HEK293T (cell line): ENCODE results near the gene CD276.

Experiments used
- CTCF ChIA-PET: fragments of 350-600 bp; formaldehyde crosslinking; extraction: SDS; loops from one replicate; lab custom pipeline; 2021; ENCODE audit warnings: antibody characterized with exemption, inconsistent platforms; lab: Yijun Ruan, JAX
- POLR2A ChIA-PET: fragments of 350-600 bp; formaldehyde crosslinking; extraction: SDS; loops from one replicate; lab custom pipeline; 2020; ENCODE audit warnings: antibody characterized with exemption, inconsistent platforms; lab: Yijun Ruan, JAX
- DNase-seq: peaks from one replicate; pipeline ENCODE4 v3.0.0; 2012; ENCODE audit warnings: mixed read lengths; ENCODE audit errors: extremely low spot score
- ARNT ChIP-seq: fragments of 450-650 bp; IDR thresholded peaks from 2 replicates; pipeline ENCODE4 v1.6.1; 2017; ENCODE audit warnings: mild to moderate bottlenecking
- BHLHE40 ChIP-seq: fragments of 450-650 bp; IDR thresholded peaks from 2 replicates; pipeline ENCODE4 v1.6.1; 2016; ENCODE audit warnings: mild to moderate bottlenecking, moderate library complexity, borderline replicate concordance
- CTBP1 ChIP-seq: fragments of 450-650 bp; IDR thresholded peaks from 2 replicates; pipeline ENCODE4 v1.6.1; 2016; ENCODE audit warnings: borderline replicate concordance
- ELF4 ChIP-seq: fragments of 450-650 bp; IDR thresholded peaks from 2 replicates; pipeline ENCODE4 v1.6.1; 2017; ENCODE audit warnings: antibody characterized with exemption
- FOXA1 ChIP-seq: fragments of 450-650 bp; IDR thresholded peaks from 2 replicates; pipeline ENCODE4 v1.6.1; 2016; ENCODE audit warnings: mild to moderate bottlenecking
- FOXK2 ChIP-seq: fragments of 450-650 bp; IDR thresholded peaks from 2 replicates; pipeline ENCODE4 v1.6.1; 2016; ENCODE audit warnings: mild to moderate bottlenecking
- FOXM1 ChIP-seq: fragments of 450-650 bp; IDR thresholded peaks from 2 replicates; pipeline ENCODE4 v1.6.1; 2017; ENCODE audit warnings: mild to moderate bottlenecking, borderline replicate concordance
- HDGF ChIP-seq: fragments of 450-650 bp; IDR thresholded peaks from 2 replicates; pipeline ENCODE4 v1.6.1; 2017; ENCODE audit warnings: antibody characterized with exemption, borderline replicate concordance
- L3MBTL2 ChIP-seq: fragments of 450-650 bp; conservative IDR thresholded peaks from 2 replicates; pipeline ENCODE4 v1.6.1; 2016; ENCODE audit warnings: mild to moderate bottlenecking
- LEF1 ChIP-seq: fragments of 450-650 bp; IDR thresholded peaks from 2 replicates; pipeline ENCODE4 v1.6.1; 2017; ENCODE audit warnings: mild to moderate bottlenecking, borderline replicate concordance
- NFRKB ChIP-seq: fragments of 450-650 bp; IDR thresholded peaks from 2 replicates; pipeline ENCODE4 v1.6.1; 2016; ENCODE audit warnings: mild to moderate bottlenecking, moderate library complexity
- SP1 ChIP-seq: fragments of 450-650 bp; IDR thresholded peaks from 2 replicates; pipeline ENCODE4 v1.6.1; 2017
- SUZ12 ChIP-seq: fragments of 450-650 bp; IDR thresholded peaks from 2 replicates; pipeline ENCODE4 v1.6.1; 2016; ENCODE audit warnings: mild to moderate bottlenecking
- TARDBP ChIP-seq: fragments of 450-650 bp; IDR thresholded peaks from 2 replicates; pipeline ENCODE4 v1.6.1; 2016
- ZNF384 ChIP-seq: fragments of 450-650 bp; IDR thresholded peaks from 2 replicates; pipeline ENCODE4 v1.6.1; 2016
- TF ChIP-seq, protein P1 (sequence below): fragments of 450-650 bp; IDR thresholded peaks from 2 replicates; pipeline ENCODE4 v1.6.1; 2016

Gene CD276

DNA sequence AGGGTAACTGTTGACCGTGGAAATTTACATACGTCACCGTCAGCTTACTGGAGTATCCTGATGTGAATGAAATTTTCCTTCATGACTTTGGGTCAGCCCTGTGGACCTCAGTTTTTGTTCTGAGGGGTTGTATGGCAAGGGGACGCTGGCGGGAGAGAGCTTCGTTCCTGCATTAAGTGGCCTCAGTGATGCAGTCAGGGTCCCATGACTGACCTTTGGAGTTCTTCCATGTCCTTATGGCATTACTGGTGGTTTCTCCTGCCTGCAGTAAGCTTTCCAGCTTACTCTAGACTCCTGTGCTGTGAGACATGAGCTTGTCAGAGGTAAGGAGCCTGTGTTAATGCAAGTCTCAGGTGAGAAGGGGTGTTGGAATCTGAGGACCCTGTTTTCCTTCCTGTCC, 1.8 kb downstream of the CD276 start:
- POLR2A ChIA-PET = interaction anchor here (1.3 to 4.4 kb wide), 5 partner anchors 9 to 68 kb away, joined by 3 to 38 read pairs (median 5); partner anchors contain the start of gene NPTN
- TF ChIP-seq TARDBP (no peak), ELF4 (no peak), FOXA1 (no peak), ARNT (no peak), FOXK2 (no peak), CTBP1 (no peak), BHLHE40 (no peak), ZNF384 (no peak)
- TF ChIP-seq, protein P1, sequence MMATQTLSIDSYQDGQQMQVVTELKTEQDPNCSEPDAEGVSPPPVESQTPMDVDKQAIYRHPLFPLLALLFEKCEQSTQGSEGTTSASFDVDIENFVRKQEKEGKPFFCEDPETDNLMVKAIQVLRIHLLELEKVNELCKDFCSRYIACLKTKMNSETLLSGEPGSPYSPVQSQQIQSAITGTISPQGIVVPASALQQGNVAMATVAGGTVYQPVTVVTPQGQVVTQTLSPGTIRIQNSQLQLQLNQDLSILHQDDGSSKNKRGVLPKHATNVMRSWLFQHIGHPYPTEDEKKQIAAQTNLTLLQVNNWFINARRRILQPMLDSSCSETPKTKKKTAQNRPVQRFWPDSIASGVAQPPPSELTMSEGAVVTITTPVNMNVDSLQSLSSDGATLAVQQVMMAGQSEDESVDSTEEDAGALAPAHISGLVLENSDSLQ = no peak
- no peak for DNase-seq
- CTCF ChIA-PET = interaction anchor here (0.6 to 3.0 kb wide), 6 partner anchors 8 to 58 kb away, joined by 3 to 22 read pairs (median 14); no protein-coding TSS in a partner anchor

DNA sequence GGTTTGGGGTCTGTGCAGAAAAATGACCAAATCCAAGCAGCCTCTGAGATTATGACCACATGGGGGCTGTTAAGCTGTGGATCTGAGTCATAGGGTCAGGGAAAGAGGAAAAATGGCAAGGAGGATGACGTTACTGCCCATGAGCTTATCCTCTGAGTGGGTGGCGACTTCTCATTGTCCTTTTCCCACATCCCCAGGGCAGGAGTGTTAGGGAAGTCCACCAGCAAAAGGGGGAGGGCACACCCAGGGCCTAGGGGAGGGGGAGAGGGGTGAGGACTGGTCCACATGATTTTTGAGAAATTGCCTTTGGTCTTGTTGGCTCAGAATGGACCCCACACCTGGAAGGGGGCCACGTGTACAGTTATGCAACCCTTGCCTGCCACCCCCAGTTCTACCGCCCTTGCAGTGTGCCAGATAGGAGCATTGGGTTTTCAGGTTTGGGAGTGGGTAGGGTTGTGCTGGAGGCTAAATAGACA, 2.6 kb downstream of the CD276 start:
- DNase-seq = no peak
- TF ChIP-seq ZNF384 = no peak
- TF ChIP-seq FOXM1 = no peak
- TF ChIP-seq BHLHE40 = no peak
- no peak for TF ChIP-seq FOXK2
- no peak for TF ChIP-seq SP1
- TF ChIP-seq L3MBTL2 = no peak
- no peak for TF ChIP-seq FOXA1
- TF ChIP-seq, protein P1 = no peak
- TF ChIP-seq HDGF = no peak
- POLR2A ChIA-PET = interaction anchor here (1.3 to 4.4 kb wide), 4 partner anchors 10 to 53 kb away, joined by 3 to 38 read pairs (median 6); partner anchors contain the start of gene NPTN
- CTCF ChIA-PET = interaction anchor here (0.7 to 3.0 kb wide), 7 partner anchors 9 to 56 kb away, joined by 3 to 22 read pairs (median 12); no protein-coding TSS in a partner anchor

DNA sequence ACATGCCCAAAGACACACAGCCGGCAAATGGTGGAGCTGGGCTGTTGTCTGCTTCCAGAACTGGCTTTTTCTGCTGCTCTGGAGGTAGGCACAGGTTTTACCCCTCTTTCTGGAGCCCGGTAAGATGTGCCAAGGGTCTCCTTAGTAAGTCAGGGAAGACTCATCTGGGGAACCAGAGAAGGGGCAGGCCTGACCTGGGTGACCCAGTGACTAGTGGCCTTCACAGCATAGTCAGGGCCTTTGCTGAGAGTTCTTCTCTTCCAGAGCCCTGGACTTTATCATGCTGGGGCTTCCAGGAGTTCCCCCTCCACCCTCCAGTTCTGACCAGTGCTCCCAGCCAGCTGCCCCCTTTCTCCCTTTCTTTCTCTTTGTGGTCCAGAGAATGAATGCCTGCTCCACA, 3.2 kb downstream of the CD276 start:
- ChIA-PET POLR2A (interaction anchor here (1.3 to 4.4 kb wide), 3 partner anchors 51 to 57 kb away, joined by 3 to 38 read pairs (median 3); partner anchors contain the start of gene NPTN), CTCF (interaction anchor here (1.2 to 3.0 kb wide), 6 partner anchors 10 to 51 kb away, joined by 3 to 22 read pairs (median 14); no protein-coding TSS in a partner anchor)
- no peak for TF ChIP-seq NFRKB
- TF ChIP-seq, protein P1 = no peak
- TF ChIP-seq BHLHE40 = no peak
- TF ChIP-seq SP1 = no peak
- no peak for TF ChIP-seq TARDBP
- no peak for TF ChIP-seq FOXK2
- TF ChIP-seq FOXA1 = no peak
- no peak for TF ChIP-seq L3MBTL2
- no peak for TF ChIP-seq HDGF
- TF ChIP-seq ARNT = no peak
- no peak for TF ChIP-seq FOXM1
- no peak for TF ChIP-seq ZNF384
- TF ChIP-seq CTBP1 = no peak
- no peak for TF ChIP-seq SUZ12
- no peak for TF ChIP-seq ELF4
- no peak for TF ChIP-seq LEF1
- no peak for DNase-seq

DNA sequence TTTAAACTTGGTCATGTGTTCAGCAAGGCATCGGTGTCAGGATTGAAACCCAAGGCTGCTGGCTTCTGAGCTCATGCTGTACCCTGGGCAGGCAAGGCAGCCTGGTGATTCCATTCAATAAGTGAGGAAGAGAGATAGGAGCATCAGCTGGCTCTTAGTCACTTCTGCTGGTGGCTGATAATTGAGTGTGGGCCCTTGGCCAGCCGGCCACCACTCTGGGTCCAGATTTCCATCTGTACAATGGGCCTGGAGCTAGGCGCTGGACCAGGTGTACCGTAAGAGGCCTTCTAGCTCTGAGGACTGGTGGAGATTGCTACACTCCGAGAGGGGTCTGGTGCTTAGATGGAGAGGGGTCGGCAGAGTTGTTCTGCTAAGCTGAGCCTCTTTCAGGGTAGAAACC, 4.3 kb downstream of the CD276 start:
- TF ChIP-seq FOXA1 (no peak), ELF4 (no peak), SP1 (no peak), ARNT (no peak), CTBP1 (no peak), FOXM1 (no peak), LEF1 (no peak), SUZ12 (no peak), TARDBP (no peak), NFRKB (no peak), FOXK2 (no peak)
- TF ChIP-seq, protein P1 = no peak

DNA sequence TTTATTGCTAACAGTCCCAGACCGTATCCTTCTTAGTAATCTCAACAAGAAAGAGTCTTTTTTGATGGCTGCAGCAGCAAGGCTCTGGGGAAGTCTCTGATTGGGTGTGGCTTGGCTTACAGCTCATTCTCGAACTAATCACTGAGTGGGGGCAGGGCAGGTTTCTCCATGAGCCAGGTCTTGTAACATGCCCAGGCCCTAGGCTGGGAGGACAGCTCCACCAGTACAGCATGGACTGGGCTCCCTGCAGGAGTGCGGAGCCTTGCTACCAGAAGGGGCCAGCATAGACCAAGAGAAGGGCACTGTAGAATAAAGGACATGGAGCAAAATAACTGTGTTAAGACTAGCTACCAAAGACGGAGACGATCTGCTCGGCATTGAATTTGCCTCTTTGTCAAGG, 7.2 kb downstream of the CD276 start:
- no peak for DNase-seq
- POLR2A ChIA-PET = interaction anchor here (1.4 kb wide), 1 partner anchor 58 kb away, joined by 7 read pairs; the partner anchor contains the start of gene NPTN
- CTCF ChIA-PET = interaction anchor here (0.6 to 1.5 kb wide), 5 partner anchors 9 to 57 kb away, joined by 3 to 9 read pairs (median 4); no protein-coding TSS in a partner anchor

More for the DNA sequence above, 4.3 kb downstream of the CD276 start:
- CTCF ChIA-PET = interaction anchor here (1.2 kb wide), 1 partner anchor 11 kb away, joined by 6 read pairs; no protein-coding TSS in a partner anchor
- DNase-seq = no peak
- POLR2A ChIA-PET = interaction anchor here (1.4 to 4.4 kb wide), 2 partner anchors 55 to 58 kb away, joined by 3 to 38 read pairs; partner anchors contain the start of gene NPTN

More for the DNA sequence above, 7.2 kb downstream of the CD276 start:
- TF ChIP-seq NFRKB (no peak), LEF1 (no peak), ZNF384 (no peak), SUZ12 (no peak), ARNT (no peak), ELF4 (no peak), FOXM1 (no peak), FOXK2 (no peak), SP1 (no peak), BHLHE40 (no peak), L3MBTL2 (no peak), CTBP1 (no peak), FOXA1 (no peak), HDGF (no peak), TARDBP (no peak)
- TF ChIP-seq, protein P1 = no peak
